HG02840 (cell line): ENCODE measurements around the gene LYPD6B.

Experiments used
- ATAC-seq: cut with Tn5 transposase; IDR thresholded peaks from one replicate; pipeline ENCODE4 v1.9.1; 2021; ENCODE audit warnings: mild to moderate bottlenecking, moderate library complexity, moderate number of reproducible peaks; ENCODE audit not compliant: unreplicated experiment, low FRiP score

Gene LYPD6B

DNA sequence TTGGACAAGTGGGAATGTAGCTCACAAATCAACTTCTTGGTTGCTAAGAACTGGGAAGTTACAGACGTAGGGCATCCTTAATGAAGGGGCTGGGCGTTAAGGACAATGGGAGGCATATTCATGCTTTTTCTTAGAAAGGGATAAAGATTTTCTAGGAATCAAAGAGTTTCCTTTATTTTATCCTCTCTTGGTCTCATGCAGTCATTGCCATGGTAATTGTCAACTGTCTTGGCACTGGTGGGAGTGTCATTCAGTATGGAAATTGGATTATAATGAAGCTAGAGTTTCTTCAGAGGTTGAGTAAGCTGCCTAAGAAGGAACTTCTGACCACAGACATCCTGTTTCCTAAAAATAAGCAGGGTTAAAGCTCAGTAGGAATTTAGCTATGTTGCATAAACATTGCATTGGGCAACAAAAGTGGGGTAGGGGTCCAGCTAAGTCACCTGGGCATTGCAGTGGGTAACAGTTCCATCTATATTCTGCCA is 114.0 kb downstream of the LYPD6B start:
- ATAC-seq, result no peak

DNA sequence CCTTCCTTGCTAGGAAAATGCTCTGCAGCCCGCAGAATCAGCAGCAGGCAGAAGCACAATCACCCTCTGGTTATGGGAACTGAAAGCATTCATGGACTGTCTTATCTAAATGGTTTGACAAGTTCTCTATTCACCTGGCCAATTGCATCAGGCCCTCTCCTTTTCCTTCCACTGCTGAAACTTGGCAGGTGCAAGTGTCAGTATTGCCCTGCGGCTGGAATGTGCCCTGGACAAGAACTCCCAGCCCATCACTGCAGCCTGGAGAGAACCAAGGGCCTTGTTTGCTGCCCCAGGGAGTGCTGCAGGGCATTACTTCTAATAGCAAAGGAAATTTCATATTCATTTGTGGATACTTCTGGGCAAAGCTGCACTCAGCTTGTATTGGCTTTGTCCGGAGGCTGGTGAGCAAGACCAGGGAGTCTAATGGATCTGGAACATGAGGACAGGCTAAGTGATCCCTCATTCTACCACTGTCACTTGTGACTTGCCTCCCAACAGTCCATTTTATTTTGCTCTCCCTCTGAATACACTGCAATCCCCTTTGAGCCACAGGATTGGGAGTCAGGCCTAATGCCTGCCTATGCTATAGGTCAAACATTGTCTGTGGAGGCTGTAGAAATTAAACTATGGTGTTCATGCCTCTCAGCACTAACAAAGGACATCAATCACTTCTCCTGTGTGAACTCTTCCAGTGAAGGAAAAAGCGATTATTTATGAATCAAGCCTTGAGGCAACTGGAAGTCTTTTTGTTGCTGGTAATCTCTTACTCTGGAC is 116.9 kb downstream of the LYPD6B start:
- ATAC-seq, result no peak

DNA sequence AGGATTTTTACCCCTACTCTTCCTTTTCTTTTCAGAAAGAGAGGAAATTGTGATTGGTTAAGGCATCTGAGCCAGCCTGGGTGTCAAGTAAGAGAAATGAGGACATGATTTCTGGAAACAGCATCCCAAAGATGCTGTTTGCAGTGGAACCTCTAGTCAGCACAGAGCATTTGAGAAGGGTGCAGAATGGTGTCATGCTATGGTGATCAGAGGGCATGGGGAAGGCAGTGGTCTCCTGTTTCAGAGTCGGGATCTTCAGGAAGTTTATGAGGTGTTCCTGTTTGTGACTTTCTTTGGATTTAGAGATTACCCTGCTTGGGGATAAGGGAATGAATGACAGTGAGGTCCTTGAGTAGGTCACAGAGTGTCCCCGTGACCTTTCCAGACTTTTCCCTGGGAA is 117.5 kb downstream of the LYPD6B start:
- ATAC-seq, result no peak

DNA sequence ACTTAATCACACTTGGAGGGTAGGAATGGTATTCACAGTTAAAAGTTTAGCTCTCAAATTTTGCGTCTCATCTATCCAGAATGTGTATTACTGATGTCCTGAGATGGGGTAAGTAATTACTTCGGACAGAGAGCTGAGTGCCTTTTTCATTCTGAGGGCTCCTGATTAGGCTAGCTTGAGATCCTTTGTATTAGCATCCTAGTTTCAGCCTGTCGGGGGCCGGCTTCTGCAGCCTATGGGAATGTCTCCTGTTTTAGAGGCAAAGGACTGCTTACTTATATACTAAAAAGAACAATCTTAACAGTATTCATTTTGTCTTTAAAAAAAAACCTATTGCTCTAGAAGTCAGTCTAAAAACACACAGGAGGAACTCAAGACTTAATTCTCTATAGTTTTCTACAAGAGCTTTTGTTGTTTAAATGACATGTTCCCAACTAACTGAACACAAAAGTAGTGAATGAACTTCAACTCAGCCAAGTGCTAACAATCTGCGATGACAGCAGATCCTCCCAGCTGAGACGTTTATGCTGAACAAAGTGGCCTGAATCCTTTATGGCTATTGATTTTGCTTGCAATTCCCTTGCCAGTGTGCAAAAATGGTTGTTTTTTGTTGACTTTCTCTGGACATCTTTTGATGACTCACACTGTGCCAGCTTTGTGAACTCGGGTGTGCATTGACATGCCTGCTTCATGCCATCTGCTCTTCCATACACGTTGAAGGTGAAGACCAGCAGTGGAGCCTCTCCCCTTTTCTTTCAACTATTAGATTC is 118.7 kb downstream of the LYPD6B start:
- ATAC-seq, result no peak

DNA sequence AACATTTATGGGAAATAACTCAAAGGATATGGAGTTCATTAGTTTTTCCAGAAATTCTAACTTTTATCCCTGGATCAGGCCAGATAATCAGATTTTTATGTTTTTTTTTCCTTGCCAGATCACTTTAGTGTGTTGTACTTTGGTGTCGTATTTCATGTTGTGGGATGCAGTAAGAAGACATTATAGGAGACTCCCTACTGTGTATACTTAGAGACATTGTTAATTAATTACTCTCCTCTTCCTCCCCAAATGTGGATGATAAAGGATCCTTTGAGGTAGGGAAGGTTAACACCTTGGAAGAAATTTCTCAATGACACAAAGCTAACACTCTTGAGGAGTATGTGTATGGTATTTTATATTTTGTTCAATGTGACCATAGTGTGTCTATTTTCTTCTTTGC is 120.5 kb downstream of the LYPD6B start:
- no peak for ATAC-seq

DNA sequence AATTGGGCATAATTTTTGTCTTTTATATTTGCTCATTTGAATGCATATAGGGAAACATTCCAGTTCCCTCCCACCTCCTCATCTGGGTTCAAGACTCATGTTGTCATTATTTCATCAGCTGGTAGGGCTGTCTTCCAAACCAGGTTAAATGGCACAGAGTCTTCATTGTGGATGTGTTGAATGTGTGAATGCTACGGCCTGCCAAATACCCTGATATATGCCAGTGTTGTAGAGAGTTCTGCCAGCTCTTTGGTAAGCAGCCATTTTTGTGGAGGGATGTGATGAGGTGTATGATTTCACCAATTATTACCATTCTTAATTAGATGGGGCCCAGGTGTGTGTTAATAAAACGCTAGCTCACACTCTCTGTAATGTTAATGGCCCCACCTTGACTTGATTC is 121.7 kb downstream of the LYPD6B start:
- ATAC-seq, result no peak

DNA sequence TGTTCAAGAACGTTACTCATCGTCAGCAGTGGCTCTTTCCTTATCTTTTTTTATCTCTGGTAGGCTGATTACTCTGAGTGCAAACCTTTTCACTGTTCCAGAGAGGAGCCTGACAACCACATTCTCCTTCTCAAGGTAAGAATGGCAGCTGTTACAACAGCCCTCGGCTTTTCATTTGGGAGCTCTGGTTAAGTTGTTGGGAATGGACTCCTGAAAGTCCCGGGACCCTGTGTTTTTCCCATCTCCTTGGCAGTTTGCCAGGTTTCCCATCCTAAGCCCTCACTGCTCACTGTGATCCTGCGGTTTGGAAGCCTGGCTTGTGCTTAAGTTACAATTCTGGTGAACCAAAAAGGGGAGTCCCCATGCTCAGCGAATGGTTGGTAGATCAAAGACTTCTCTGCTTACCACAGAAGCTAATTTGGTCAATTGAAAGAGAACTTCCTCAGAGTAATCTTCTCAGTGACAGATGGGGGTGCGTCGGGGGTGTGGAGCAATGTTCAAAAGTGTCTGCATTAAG is 122.3 kb downstream of the LYPD6B start:
- ATAC-seq, result peak; percentile 95

DNA sequence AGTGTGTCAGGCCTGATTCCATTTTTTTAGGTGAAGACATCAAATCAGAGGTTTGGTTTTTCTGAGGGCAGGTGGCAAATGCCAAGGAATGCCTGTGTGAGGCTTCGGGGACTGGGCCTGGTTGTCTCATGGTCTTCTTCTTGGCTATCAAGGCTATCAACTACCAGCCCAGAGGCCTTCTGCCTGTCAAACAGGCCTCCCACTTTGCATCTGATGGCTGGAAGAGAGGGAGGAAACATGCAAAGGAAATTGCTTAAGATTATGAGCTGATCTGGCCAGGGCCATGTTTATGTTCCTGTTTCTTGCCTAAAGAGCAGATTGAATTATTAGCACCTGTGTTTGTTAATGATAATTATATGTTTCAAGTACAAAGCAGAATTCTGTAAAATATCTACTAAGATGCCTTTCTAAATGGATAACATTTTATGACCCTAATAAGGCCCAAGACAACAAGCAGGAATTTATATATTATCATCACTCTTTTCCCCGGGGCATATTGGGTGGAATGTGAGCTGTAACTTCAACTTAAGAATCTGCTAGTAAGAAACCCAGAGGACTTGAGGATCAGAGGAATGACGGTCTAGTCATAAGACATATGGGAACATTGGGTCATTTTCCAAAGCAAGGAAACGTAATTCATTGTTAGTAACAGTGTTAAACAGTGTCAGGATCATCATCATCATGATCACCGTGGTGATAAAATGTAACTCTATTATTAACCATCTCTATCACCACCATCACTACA is 123.2 kb downstream of the LYPD6B start:
- ATAC-seq, result no peak

DNA sequence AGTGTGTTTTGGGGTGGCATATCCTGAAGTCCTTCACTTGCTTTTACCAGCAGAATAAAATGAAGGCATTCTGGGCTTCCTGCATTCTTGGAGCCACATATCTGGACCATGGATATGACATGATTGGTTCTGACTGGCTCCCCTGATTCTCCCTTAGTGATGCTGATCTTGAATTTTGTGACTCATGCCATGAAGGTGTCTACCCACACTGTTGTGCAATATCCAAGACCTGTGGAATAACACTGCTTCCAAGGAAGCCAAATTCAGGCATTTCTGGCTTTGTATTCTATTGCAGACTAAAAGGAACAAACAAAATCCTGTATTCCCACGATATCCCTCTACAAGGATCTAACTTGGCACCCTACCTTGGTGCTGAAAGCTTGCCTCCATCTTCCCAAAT is 125.8 kb downstream of the LYPD6B start:
- no peak for ATAC-seq

DNA sequence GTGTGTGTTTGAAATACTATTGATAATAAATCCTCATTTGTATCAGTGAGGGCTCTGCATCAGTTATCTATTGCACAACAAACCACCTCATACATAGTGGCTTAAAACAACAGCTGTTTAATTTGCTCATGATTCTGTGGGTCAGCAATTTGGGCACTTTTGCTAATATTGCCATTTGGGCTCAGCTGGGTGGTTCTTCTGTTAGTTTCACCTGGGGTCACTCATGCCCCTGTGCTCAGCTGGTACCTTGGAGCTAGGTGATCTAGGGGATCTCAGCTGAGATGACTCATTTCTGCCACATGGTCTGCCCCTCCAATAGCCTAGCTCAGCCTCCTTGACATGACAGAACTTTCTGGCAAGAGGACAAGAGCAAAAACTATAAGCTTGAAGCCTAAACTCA is 126.3 kb downstream of the LYPD6B start:
- ATAC-seq, result no peak

DNA sequence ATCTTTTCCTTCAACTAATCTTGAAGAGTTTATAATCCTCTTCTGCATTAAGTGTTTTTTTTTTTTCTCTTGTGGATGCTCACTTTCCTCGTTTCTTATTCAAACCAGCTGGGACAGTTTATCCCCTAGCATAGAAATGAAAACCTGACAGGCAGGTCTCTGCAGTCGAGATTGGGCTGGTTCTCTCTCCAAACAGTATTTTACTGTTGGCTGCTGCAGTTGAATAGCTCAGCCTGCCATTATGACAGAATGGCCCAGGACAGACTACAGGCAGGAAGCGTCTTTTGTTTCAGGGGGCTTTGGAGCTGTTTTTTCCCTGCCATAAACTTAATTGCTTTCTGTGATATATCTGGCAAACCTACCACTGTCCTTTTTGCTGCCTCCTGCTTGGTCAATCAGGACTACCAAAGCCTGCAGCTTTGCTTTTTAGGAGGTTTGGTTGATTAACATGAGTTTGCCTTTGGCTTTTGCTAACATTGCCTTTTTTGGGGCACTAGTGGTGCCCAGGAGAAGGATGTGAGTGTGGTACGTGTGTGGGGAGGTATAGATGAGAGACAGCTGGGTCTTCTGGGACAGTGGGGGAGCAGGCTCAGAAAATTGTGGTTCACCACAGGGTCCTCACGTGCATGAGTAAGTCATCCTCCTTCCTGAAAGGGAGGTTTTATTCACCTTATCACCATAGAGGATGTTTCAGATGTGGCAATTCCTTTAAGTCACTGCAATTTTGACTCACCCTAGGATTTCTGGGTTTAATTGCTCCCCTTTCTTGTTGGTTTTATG is 128.7 kb downstream of the LYPD6B start:
- no peak for ATAC-seq

DNA sequence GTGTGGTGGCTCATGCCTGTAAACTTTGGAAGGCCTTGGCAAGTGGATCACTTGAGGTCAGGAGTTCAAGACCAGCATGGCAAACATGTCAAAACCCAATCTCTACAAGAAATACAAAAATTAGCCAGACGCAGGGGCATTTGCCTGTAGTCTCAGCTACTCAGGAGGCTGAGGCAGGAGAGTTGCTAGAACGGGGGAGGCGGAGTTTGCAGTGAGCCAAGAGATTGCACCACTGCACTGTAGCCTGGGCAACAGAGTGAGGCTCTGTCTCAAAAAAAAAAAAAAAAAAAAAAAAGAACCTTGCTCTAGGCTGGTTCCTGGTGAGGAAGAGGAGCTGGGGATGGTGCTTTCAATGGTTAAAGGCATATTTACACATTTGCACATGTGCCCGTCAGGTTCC is 129.4 kb downstream of the LYPD6B start:
- no peak for ATAC-seq

DNA sequence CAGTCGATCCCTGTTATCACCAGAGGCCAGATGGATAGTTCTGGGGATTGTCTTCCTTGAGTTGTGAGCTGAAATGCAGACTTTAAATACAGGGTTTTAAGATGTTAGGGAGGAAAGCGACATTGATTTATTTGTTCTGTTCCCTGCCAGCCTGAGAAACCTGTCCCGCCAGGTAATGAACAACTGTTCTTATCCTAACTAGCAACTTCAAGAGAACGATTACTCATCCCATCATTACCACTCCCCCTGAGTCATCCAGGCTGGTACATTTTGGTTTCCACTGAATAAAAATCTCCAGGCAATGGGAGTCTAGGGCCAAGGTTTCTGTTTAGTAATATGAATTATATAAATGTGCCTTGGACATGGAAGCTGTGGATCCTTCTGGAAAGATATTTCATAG is 131.2 kb downstream of the LYPD6B start:
- ATAC-seq, result no peak

DNA sequence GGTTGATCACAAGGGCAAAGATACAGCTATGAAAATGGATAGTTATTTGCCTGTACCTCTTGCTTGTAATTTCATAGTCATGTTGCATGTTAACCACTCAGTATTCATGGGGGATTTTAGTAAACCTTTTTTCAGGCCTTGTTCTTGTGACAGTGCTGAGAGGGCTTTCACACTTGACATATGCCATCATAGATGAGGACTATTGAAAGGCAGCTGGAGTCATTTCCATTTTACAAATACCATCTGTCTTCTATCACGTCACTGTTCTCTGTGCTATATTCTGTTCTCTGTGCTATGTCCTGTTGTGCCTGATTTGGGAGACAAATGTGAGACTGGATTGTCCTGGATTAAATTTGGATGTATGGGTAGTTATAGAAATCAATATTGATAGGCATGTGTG is 131.7 kb downstream of the LYPD6B start:
- no peak for ATAC-seq

DNA sequence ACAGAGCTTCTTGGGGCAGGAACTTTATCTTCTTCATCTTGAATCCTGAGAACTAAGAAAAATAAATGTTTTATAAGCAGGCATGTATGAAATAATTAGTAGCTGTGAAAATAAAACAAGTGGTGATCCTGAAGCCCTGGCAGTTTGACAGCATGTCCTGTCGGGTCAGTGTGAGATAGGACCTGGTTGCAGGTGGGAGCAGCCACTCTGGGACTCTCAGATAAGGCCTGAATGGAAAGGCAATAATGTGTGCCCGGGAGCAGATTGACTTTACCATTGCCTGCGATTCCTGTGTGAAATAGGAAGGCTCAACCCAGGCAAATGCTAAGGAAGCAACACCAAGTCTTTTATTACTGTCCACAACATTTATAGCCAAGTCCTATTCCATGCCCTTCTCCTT is 132.4 kb downstream of the LYPD6B start:
- ATAC-seq, result no peak

DNA sequence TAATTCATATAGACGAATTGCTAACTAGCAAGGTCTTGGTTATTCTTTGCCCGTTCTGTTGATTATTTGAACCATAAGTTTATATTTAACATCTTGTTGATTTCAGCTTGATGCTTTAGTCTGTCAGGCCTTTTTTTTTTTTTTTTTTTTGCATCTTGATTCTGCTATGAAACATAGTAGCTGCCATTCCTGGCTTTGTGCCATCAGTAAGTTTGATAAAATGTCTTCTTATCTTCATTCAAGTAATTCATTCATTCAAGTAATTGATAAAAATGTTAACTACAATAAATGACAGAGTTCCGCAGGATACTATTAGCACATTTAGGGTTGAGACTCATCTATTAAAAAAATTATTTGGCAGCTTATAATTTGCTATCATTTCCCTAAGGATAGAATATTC is 134.7 kb downstream of the LYPD6B start:
- no peak for ATAC-seq

DNA sequence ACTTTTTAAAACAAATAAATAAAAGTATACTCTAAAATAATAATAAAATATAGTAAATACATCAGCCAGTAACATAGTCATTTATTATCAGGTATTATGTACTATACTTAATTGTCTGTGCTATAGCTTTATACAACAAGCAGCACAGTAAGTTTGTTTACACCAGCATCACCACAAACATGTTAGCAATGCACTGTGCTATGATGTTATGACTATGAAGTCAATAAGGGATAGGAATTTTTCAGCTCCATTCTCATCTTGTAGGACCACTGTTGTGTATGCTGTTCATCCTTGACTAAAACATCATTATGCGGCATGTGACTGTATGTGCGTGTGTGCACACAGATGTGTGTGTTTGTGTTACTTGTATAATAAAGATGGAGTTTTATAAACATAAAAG is 137.5 kb downstream of the LYPD6B start:
- ATAC-seq, result no peak

DNA sequence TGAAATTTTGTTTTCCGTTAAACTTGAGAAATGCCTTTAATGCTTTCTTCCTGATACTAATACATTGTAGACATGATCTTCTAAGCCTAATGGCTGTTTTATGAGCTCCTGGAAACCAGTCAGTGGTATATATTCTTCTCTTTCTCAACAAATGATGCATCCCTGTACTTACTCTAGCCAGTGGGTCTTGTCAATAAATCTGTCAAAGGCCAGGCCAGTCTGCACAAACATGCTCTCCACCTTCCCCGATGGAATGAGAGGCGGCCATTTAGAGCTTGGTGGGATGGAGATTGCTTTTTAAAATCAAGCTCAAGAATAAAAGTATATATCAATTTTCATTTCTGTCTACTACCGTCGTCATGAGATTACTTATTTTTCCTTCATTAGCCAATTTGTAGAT is 140.1 kb downstream of the LYPD6B start:
- ATAC-seq, result no peak

DNA sequence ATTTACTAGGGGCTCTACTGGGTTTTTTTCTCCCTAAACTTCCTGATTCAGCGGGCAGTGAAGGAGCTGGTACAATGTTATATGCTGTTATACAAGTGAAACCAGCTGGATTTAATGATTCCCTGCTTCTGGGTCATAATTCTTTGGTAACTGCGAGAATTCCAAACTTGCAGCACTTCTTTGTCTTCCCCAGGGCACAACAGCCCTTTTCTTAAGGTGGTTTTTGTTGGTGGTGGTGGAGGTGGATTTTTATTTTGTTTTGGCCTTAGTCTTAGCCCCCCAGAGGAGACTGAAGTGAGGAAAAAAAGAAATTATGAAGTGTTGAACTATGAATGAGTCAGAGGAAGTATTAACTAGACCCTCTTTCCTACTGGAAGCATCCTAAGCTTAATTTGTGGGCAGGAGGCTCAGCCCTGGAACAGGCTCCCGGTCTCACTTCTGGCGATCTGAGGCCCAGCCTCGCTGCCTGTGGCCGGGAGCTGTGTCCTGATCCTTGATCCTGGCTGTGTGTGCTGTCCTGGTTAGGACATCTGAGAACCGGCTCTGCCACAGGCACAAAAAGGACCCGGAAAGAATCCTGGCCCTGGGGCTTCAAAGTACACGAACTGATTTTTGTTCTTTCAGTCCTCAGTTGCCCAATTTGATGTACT is 141.9 kb downstream of the LYPD6B start:
- no peak for ATAC-seq

DNA sequence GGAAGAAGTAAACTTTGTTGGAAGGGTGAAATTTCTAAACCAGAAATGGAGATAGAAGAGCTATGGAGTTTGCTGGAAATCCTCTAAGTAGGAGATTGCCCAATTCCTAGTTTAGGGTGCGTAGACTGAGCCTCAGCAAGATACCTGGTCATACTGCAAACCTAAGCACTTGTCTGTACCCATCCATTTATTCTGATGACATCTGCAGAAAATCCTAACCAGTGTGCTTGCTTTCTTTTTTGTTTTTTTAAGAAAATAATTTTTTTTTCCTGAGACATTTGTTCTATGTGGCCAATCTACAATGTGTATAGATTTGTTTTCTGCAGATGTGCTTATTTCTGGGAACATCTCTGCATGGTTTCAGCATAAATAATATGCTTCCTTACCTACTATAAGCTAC is 144.7 kb downstream of the LYPD6B start:
- no peak for ATAC-seq
